ENCODE data around the gene CHPF2. TPM values are rescaled to one million over a fixed set of nuclear protein-coding genes. Genes with fewer than 3 reads are reported as not detected.

Gene CHPF2
- total RNA-seq, 1 experiment from 2014 or later, result 19.5 TPM

- H2AFZ ChIP-seq (ENCODE audit: low read depth, low read length, poor library complexity, severe bottlenecking), result no peak overlapping the region
- peaks cover 45% of the 10 kb centered on the region for H3K79me2 ChIP-seq (ENCODE audit: insufficient read depth, low read length)
- H4K20me1 ChIP-seq (ENCODE audit: insufficient read depth), result no peaks in the 10 kb centered on the region
- intact Hi-C loops (cut with micrococcal nuclease), result no loop called here
- CTCF ChIA-PET, result no interaction called here
- no peak for TF ChIP-seq CBX3 (IDR thresholded peaks at IDR 0.05; ENCODE audit: low read depth)
- TF ChIP-seq JUND (IDR thresholded peaks at IDR 0.05), result no peak
- TF ChIP-seq EZH2 (IDR thresholded peaks at IDR 0.05), result no peak
- no peak for TF ChIP-seq EZH2phosphoT487 (IDR thresholded peaks at IDR 0.05; ENCODE audit: borderline replicate concordance)
- H3K4me3 ChIP-seq (replicated peaks in 1 of 2; ENCODE audit: low read depth in 1 of 2, low read length in 2 of 2), result no peak overlapping the region
- no peak overlapping the region for H3K27ac ChIP-seq (ENCODE audit: low read depth, low read length)
- peaks cover 3 to 15% of the 10 kb centered on the region in 2 experiments; a peak in 3 of 4 replicates for H3K36me3 ChIP-seq (ENCODE audit: control insufficient read depth in 1 of 2, insufficient read depth in 2 of 2, low read length in 2 of 2)
- POLR2A ChIA-PET, result no interaction called here
- RAD21 ChIA-PET (ENCODE audit: low non-redundant PET in 1 of 2, low total read pairs in 2 of 2, uncharacterized antibody in 2 of 2, unreplicated experiment in 2 of 2), result no interaction called here
- ATAC-seq (no peak), DNase-seq (ENCODE audit: low read depth, low spot score) (no peak)
- H3K9ac ChIP-seq (ENCODE audit: low read length), result no peak overlapping the region
- H3K27me3 ChIP-seq (ENCODE audit: insufficient read depth, low read length), result no peaks in the 10 kb centered on the region
- BruUV-seq (replicated peaks), result no TSS peak
- H3K9me3 ChIP-seq (ENCODE audit: control insufficient read depth in 1 of 2, insufficient read depth in 1 of 2, low read depth in 1 of 2, low read length in 2 of 2), result no peaks in the 10 kb centered on the region
- no peaks in the 10 kb centered on the region for H3K9me2 ChIP-seq (ENCODE audit: insufficient read depth)
- no peak overlapping the region for H3K4me2 ChIP-seq (ENCODE audit: low read length)
- peaks cover 20 to 37% of the 10 kb centered on the region in 2 experiments for H3K4me1 ChIP-seq (ENCODE audit: control insufficient read depth in 1 of 2, insufficient read depth in 2 of 2, low read length in 2 of 2)
Observed at GRCh38 chr7:151229249-151229648, 3.0 kb upstream of the CHPF2 start.

- ATAC-seq, result no peak
- BruUV-seq (replicated peaks), result no TSS peak
- no peak overlapping the region for H2AFZ ChIP-seq (ENCODE audit: low read depth, low read length, poor library complexity, severe bottlenecking)
- no peaks in the 10 kb centered on the region for H3K9me2 ChIP-seq (ENCODE audit: insufficient read depth)
- H3K4me1 ChIP-seq (ENCODE audit: control insufficient read depth in 1 of 2, insufficient read depth in 2 of 2, low read length in 2 of 2), result peaks cover 14 to 32% of the 10 kb centered on the region in 2 experiments
- H3K4me3 ChIP-seq (replicated peaks in 1 of 2; ENCODE audit: low read depth in 1 of 2, low read length in 2 of 2), result no peak overlapping the region; a peak in 1 of 4 replicates
- no peak for DNase-seq (ENCODE audit: low read depth, low spot score)
- H3K79me2 ChIP-seq (ENCODE audit: insufficient read depth, low read length), result peaks cover 43% of the 10 kb centered on the region
- H3K9ac ChIP-seq (ENCODE audit: low read length), result no peak overlapping the region
- ChIA-PET CTCF (no interaction called here), RAD21 (ENCODE audit: low non-redundant PET in 1 of 2, low total read pairs in 2 of 2, uncharacterized antibody in 2 of 2, unreplicated experiment in 2 of 2) (no interaction called here), POLR2A (no interaction called here)
- no peaks in the 10 kb centered on the region for H4K20me1 ChIP-seq (ENCODE audit: insufficient read depth)
- no peak for TF ChIP-seq ZBTB33 (IDR thresholded peaks at IDR 0.05; ENCODE audit: extremely low read depth, insufficient replicate concordance, low read length)
- no peak for TF ChIP-seq ZFX (IDR thresholded peaks at IDR 0.05)
- TF ChIP-seq EGR1 (IDR thresholded peaks at IDR 0.05; ENCODE audit: low read depth), result no peak
- TF ChIP-seq SRF (IDR thresholded peaks at IDR 0.05; ENCODE audit: low read depth), result no peak
- no peak for TF ChIP-seq ELF1 (IDR thresholded peaks at IDR 0.05; ENCODE audit: borderline replicate concordance, low read depth)
- peak overlapping the region; percentile 87; the same call in 1 of the 2 replicates for H3K4me2 ChIP-seq (ENCODE audit: low read length)
- no peaks in the 10 kb centered on the region for H3K9me3 ChIP-seq (ENCODE audit: control insufficient read depth in 1 of 2, insufficient read depth in 1 of 2, low read depth in 1 of 2, low read length in 2 of 2)
- peaks cover 0 to 3% of the 10 kb centered on the region in 2 experiments; a peak in 2 of 4 replicates for H3K36me3 ChIP-seq (ENCODE audit: control insufficient read depth in 1 of 2, insufficient read depth in 2 of 2, low read length in 2 of 2)
- no peak overlapping the region for H3K27ac ChIP-seq (ENCODE audit: low read depth, low read length)
- intact Hi-C loops (cut with micrococcal nuclease), result no loop called here
- no peaks in the 10 kb centered on the region for H3K27me3 ChIP-seq (ENCODE audit: insufficient read depth, low read length)
Observed at GRCh38 chr7:151231080-151231479, 1.2 kb upstream of the CHPF2 start.

All from HCT116 (cell line).